Left lung (tissue), 10 donors: Measurements from ENCODE around the gene HDAC1. TPM values are rescaled to one million over a fixed set of nuclear protein-coding genes. Genes with fewer than 3 reads are reported as not detected.
"Not testable (repeated sequence)": the region's sequence is repeated elsewhere in the genome, so short reads cannot be mapped to it uniquely, and the experiment has no call there.

Source experiments
- ATAC-seq: fragments of 200-7000 bp; cut with Tn5 transposase; one replicate; pipeline ENCODE4 v1.9.1; 2020; ENCODE audit warnings: moderate library complexity
- DNase-seq, 4 donors: peaks; one replicate each; pipeline ENCODE4 v3.0.0-alpha.2; 2013 to 2020
- H3K27ac ChIP-seq, 2 donors: fragments of 200-600 bp; sonication (generic) in 1 of 2; one replicate each; pipeline versions ENCODE4 v1.5.0 to v1.8.0; 2020 to 2021
- H3K27me3 ChIP-seq, 2 donors: fragments of 200-600 bp; sonication (generic) in 1 of 2; one replicate each; pipeline versions ENCODE4 v1.5.0 to v1.8.0; 2020 to 2021
- H3K36me3 ChIP-seq, 2 donors: fragments of 200-600 bp; sonication (generic) in 1 of 2; one replicate each; pipeline versions ENCODE4 v1.5.0 to v1.8.0; 2020 to 2021
- H3K4me1 ChIP-seq, 2 donors: fragments of 200-600 bp; one replicate each; pipeline ENCODE4 v1.8.0; 2021
- H3K4me3 ChIP-seq, 2 donors: fragments of 200-600 bp; sonication (generic) in 1 of 2; one replicate each; pipeline versions ENCODE4 v1.5.0 to v1.8.0; 2020 to 2021; ENCODE audit warnings: mild to moderate bottlenecking in 1 of 2
- H3K9me3 ChIP-seq, 2 donors: fragments of 200-600 bp; sonication (generic) in 1 of 2; one replicate each; pipeline versions ENCODE4 v1.5.0 to v1.8.0; 2020 to 2021
- intact Hi-C, 2 donors: fragments of 100-400 bp; cut with DNase I; formaldehyde crosslinking; loops; one replicate each; pipeline versions ENCODE4 v1.11.2 to v1.14.2; 2022
- polyA plus RNA-seq, 6 donors: library from polyadenylated mRNA; unstranded; fragments of 120-200 nt; gene quantifications; one replicate each; pipeline ENCODE4 v1.2.1, GENCODE V29; 2013; ENCODE audit not compliant: insufficient read length in 6 of 6
- total RNA-seq, 2 donors: library from RNA; stranded (reverse); fragmentation: NEBNext Ultra II Directional; extraction: Animal tissue kit (Norgen Biotek cat#: 25700); gene quantifications; one replicate each; pipeline ENCODE4 v1.2.1, GENCODE V29; 2021
- TF ChIP-seq, protein P1 (sequence below), 2 donors: fragments of 200-600 bp; sonication (generic) in 1 of 2; IDR thresholded peaks; one replicate each; pipeline versions ENCODE4 v1.5.0 to v1.8.0; 2021; ENCODE audit warnings: antibody characterized with exemption in 2 of 2
- donor health status: DM: no; HTN: yes; CAD: no.
- donor health status: DM: no; HTN: no; CAD: no.

Gene HDAC1
- total and polyA plus RNA-seq, 8 donors, result 61.8 to 193 (median 163) TPM

GRCh38 chr1:32353886-32354570 lies 62.1 kb downstream of the HDAC1 start:
- H3K4me1 ChIP-seq, result peaks cover 28 to 51% of the 10 kb centered on the region in 2 donors
- H3K27me3 ChIP-seq, result no peaks in the 10 kb centered on the region
- H3K4me3 ChIP-seq, result no peak overlapping the region
- peak overlapping the region in 1 of 2 donors; percentile 93 for H3K27ac ChIP-seq
- ATAC-seq (no peak), DNase-seq (peak in 1 of 4 donors; percentile 84)
- H3K9me3 ChIP-seq, result peaks cover 0 to 2% of the 10 kb centered on the region in 2 donors
- intact Hi-C loops, result no loop called here
- TF ChIP-seq, protein P1, sequence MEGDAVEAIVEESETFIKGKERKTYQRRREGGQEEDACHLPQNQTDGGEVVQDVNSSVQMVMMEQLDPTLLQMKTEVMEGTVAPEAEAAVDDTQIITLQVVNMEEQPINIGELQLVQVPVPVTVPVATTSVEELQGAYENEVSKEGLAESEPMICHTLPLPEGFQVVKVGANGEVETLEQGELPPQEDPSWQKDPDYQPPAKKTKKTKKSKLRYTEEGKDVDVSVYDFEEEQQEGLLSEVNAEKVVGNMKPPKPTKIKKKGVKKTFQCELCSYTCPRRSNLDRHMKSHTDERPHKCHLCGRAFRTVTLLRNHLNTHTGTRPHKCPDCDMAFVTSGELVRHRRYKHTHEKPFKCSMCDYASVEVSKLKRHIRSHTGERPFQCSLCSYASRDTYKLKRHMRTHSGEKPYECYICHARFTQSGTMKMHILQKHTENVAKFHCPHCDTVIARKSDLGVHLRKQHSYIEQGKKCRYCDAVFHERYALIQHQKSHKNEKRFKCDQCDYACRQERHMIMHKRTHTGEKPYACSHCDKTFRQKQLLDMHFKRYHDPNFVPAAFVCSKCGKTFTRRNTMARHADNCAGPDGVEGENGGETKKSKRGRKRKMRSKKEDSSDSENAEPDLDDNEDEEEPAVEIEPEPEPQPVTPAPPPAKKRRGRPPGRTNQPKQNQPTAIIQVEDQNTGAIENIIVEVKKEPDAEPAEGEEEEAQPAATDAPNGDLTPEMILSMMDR (IDR thresholded peaks at IDR 0.05), result no peak
- no peaks in the 10 kb centered on the region for H3K36me3 ChIP-seq

GRCh38 chr1:32355778-32356177 lies 63.9 kb downstream of the HDAC1 start:
- H3K4me3 ChIP-seq, intact Hi-C loops, H3K27ac ChIP-seq, ATAC-seq, H3K27me3 ChIP-seq, H3K9me3 ChIP-seq, DNase-seq, H3K36me3 ChIP-seq: not testable (repeated sequence)
- peaks cover 23 to 33% of the 10 kb centered on the region in 2 donors for H3K4me1 ChIP-seq

DNA sequence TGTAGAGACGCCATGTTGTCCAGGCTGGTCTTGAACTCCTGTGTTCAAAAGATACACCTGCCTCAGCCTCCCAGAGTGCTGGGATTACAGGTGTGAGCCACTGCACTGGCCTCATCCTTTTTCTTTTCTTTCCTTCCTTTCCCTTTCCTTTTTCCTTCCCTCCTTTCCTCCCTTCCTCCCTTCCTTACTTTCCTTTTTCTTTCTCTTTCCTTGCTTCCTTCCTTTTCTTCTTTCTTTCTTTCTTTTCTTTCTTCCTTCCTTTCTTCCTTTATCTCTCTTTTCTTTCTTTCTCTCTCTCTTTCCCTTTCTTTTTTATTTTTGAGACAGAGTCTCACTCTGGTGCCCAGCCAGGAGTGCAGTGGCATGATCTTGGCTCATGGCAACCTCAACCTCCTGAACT lies 64.6 kb downstream of the HDAC1 start:
- ATAC-seq, result no peak
- no peak for DNase-seq
- H3K27ac ChIP-seq, result no peak overlapping the region
- no peaks in the 10 kb centered on the region for H3K9me3 ChIP-seq
- intact Hi-C loops, result no loop called here
- H3K4me3 ChIP-seq, result no peak overlapping the region
- TF ChIP-seq, protein P1 (IDR thresholded peaks at IDR 0.05), result no peak
- H3K27me3 ChIP-seq, result peaks cover 0 to 6% of the 10 kb centered on the region in 2 donors
- peaks cover 23 to 33% of the 10 kb centered on the region in 2 donors for H3K4me1 ChIP-seq
- H3K36me3 ChIP-seq, result no peaks in the 10 kb centered on the region

- Histone ChIP-seq H3K4me1 (peaks cover 25 to 32% of the 10 kb centered on the region in 2 donors), H3K9me3 (no peaks in the 10 kb centered on the region), H3K36me3 (no peaks in the 10 kb centered on the region), H3K27me3 (peaks cover 0 to 18% of the 10 kb centered on the region in 2 donors), H3K4me3 (no peak overlapping the region), H3K27ac (no peak overlapping the region)
- ATAC-seq, result no peak
- DNase-seq, result no peak
- intact Hi-C loops, result no loop called here
- TF ChIP-seq, protein P1 (IDR thresholded peaks at IDR 0.05), result no peak
Observed at GRCh38 chr1:32357614-32358013, 65.7 kb downstream of the HDAC1 start.

GRCh38 chr1:32358435-32358834 lies 66.6 kb downstream of the HDAC1 start:
- Histone ChIP-seq H3K27ac (no peak overlapping the region), H3K4me3 (no peak overlapping the region)

More at GRCh38 chr1:32358435-32358834, 66.6 kb downstream of the HDAC1 start:
- Histone ChIP-seq H3K36me3 (peaks cover 0 to 7% of the 10 kb centered on the region in 2 donors), H3K9me3 (no peaks in the 10 kb centered on the region), H3K27me3 (peaks cover 0 to 20% of the 10 kb centered on the region in 2 donors), H3K4me1 (peaks cover 19 to 24% of the 10 kb centered on the region in 2 donors)
- TF ChIP-seq, protein P1 (IDR thresholded peaks at IDR 0.05), result no peak
- intact Hi-C loops, result no loop called here
- DNase-seq (no peak), ATAC-seq (no peak)
